Measurements from ENCODE around the gene ANKRD53. TPM values are rescaled to one million over a fixed set of nuclear protein-coding genes. Genes with fewer than 3 reads are reported as not detected.

Gene ANKRD53
- total RNA-seq, 1 donor from 2014 or later: 0.75 TPM

DNA sequence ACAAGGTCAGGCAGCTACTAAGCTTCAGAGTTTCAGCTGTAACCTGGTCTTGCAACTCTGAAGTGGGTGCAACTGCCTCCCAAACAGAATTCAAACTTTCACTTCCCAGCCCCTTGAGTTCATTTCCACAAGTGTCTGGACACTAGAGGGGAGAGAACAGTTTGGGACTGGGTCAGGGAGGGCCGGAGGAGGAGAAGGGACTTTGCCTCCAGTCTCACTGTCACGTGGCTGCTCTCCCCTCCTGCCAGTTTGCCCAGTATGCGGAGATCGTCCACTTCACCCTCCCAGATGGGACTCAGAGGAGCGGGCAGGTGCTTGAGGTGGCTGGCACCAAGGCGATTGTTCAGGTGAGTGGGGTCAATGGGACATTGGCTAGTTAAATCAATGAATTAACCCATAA is 20.6 kb upstream of the ANKRD53 start:
- no peak for DNase-seq (ENCODE audit: low read depth)
- no peak overlapping the region for H3K4me3 ChIP-seq (ENCODE audit: low read depth, low read length)
- TF ChIP-seq CTCF (conservative IDR thresholded peaks at IDR 0.05; ENCODE audit: low read depth, low read length): no peak

DNA sequence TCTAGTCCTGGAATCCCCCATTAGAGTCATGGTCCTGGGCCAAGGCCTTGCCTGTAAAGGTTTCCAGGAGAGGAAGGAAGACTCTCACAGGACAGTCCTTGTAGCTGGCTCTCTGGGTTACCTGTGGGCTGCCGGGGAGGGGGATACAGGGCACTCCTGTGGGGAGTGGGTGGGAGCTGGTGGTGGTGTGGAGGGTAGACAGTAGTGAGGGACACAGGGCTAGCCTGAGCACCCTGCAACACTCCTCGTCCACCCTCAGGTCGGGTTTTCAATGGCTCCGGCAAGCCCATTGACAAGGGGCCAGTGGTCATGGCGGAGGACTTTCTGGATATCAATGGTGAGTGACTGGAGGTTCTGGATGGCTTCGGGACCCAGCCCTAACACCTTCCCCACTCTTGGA is 19.7 kb upstream of the ANKRD53 start:
- TF ChIP-seq CTCF (conservative IDR thresholded peaks at IDR 0.05; ENCODE audit: low read depth, low read length): no peak
- DNase-seq (ENCODE audit: low read depth): no peak
- no peak overlapping the region for H3K4me3 ChIP-seq (ENCODE audit: low read depth, low read length)

DNA sequence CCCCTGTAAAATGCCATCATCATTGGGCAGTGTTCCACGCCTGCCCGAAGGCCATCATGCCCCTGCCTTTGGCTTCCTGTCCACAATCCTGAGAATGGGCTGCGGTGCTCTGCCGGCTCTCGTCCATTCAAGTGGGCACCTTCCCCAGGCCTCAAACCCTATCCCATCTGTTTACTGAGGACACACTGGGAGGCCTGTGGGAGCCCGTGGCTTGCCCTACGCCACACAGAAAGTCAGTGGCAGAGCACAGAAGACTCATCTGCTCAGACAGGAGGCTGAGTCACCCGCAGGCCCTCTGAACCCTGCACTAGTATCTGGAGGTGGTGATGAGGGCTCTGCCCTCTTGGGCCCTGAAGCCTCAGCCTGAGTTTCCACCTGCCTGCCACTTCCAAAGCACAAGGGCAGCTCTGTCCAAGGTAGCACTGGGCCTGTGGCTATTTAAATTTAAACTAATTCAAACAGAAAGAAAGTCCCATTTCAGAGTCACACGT is 19.1 kb upstream of the ANKRD53 start:
- no peak for DNase-seq (ENCODE audit: low read depth)
- H3K4me3 ChIP-seq (ENCODE audit: low read depth, low read length): no peak overlapping the region
- no peak for TF ChIP-seq CTCF (conservative IDR thresholded peaks at IDR 0.05; ENCODE audit: low read depth, low read length)

GRCh38 chr2:70959851-70960832 is 18.3 kb upstream of the ANKRD53 start:
- peak; percentile 17 for TF ChIP-seq CTCF (conservative IDR thresholded peaks at IDR 0.05; ENCODE audit: low read depth, low read length)
- no peak for DNase-seq (ENCODE audit: low read depth)

DNA sequence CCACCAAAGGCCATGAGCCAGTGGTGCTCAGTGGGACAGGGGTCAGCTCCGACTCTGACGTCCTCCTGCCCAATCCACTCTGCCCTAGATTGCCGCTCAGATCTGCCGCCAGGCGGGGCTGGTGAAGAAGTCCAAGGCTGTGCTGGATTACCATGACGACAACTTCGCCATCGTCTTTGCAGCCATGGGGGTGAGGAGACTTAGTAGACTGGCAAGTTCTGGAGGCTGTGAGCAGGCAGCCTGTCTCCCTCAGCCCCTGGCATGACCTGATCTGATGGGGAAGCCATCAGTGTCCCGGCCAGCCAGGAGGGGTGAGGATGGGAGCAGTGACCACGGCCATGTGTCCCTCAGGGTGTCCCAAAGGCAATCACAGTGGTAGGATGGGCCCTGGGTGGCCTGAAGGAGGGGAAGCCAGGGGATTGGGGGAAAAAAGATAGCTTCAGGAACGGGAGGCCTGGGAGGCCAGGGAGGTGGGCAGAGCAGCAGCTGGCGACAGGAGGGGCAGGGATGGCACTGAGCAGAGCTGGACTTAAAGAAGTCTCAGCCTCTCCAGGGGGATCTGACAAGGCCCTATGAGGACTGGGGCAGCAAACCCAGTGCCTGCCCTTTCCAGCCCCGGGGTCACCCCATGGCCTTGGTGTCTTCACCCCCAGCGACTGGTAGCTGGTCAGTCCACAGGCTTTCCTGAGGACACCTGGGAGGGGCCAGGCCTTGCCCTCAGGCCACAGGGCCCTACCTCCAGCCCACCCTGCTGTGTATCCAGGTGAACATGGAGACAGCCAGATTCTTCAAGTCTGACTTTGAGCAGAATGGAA is 17.4 kb upstream of the ANKRD53 start:
- DNase-seq (ENCODE audit: low read depth): no peak
- no peak for TF ChIP-seq CTCF (conservative IDR thresholded peaks at IDR 0.05; ENCODE audit: low read depth, low read length)
- H3K4me3 ChIP-seq (ENCODE audit: low read depth, low read length): no peak overlapping the region

More at GRCh38 chr2:70959851-70960832, 18.3 kb upstream of the ANKRD53 start:
- H3K4me3 ChIP-seq (ENCODE audit: low read depth, low read length): no peak overlapping the region

DNA sequence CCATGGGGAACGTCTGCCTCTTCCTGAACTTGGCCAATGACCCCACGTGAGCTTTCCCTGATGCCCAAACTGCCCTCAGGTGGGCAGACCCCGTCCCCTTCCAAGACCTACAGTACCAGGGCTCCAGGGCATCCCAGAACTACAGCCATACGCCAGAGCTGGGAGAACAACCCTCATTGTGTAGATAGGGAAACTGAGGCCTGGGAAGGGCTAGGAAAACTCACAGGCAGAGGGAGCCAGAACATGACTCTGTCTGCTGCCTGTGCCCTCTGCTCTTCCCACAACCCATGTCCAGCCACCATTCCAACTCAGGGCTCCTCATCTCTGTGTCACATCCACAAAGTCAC is 16.8 kb upstream of the ANKRD53 start:
- H3K4me3 ChIP-seq (ENCODE audit: low read depth, low read length): no peak overlapping the region
- no peak for DNase-seq (ENCODE audit: low read depth)
- no peak for TF ChIP-seq CTCF (conservative IDR thresholded peaks at IDR 0.05; ENCODE audit: low read depth, low read length)
